KMS-11 (cell line): ENCODE measurements around the gene KLF9.

ENCODE experiments used
- H2AFZ ChIP-seq: fragments of 200-600 bp; sonication (generic); 2 replicates; pipeline ENCODE4 v1.6.1; 2016; ENCODE audit warnings: antibody characterized with exemption, mixed run types, low read depth
- H3K27ac ChIP-seq: fragments of 200-600 bp; sonication (generic); 2 replicates; pipeline ENCODE4 v1.6.1; 2016; ENCODE audit warnings: mild to moderate bottlenecking, mixed run types
- H3K27me3 ChIP-seq: fragments of 200-600 bp; sonication (generic); 2 replicates; pipeline ENCODE4 v1.6.1; 2017; ENCODE audit warnings: mild to moderate bottlenecking, low read depth, mixed run types, moderate library complexity; ENCODE audit not compliant: insufficient read depth
- H3K36me3 ChIP-seq: fragments of 200-600 bp; sonication (generic); 2 replicates; pipeline ENCODE4 v1.6.1; 2017; ENCODE audit warnings: mild to moderate bottlenecking, mixed run types; ENCODE audit not compliant: insufficient read depth
- H3K4me1 ChIP-seq: fragments of 200-600 bp; sonication (generic); 2 replicates; pipeline ENCODE4 v1.6.1; 2016; ENCODE audit warnings: mild to moderate bottlenecking, low read depth, mixed run types; ENCODE audit not compliant: poor library complexity, severe bottlenecking
- H3K4me2 ChIP-seq: fragments of 200-600 bp; sonication (generic); 2 replicates; pipeline ENCODE4 v1.7.0; 2016; ENCODE audit warnings: mild to moderate bottlenecking, mixed run types
- H3K4me3 ChIP-seq: fragments of 200-600 bp; sonication (generic); IDR thresholded peaks from 2 replicates; pipeline ENCODE4 v1.6.1; 2017; ENCODE audit warnings: low read depth, low read length, mixed read lengths; ENCODE audit not compliant: insufficient read depth
- H3K79me2 ChIP-seq: fragments of 200-600 bp; sonication (generic); 2 replicates; pipeline ENCODE4 v1.6.1; 2016; ENCODE audit warnings: low read depth, mixed run types; ENCODE audit not compliant: insufficient read depth
- H3K9ac ChIP-seq: fragments of 200-600 bp; sonication (generic); 2 replicates; pipeline ENCODE4 v1.6.1; 2016; ENCODE audit warnings: mild to moderate bottlenecking, mixed run types
- H4K20me1 ChIP-seq: fragments of 200-600 bp; sonication (generic); 2 replicates; pipeline ENCODE4 v1.6.1; 2016; ENCODE audit warnings: mild to moderate bottlenecking, mixed run types; ENCODE audit not compliant: insufficient read depth
- CTCF ChIP-seq: fragments of 200-600 bp; sonication (generic); conservative IDR thresholded peaks from 2 replicates; pipeline ENCODE4 v1.6.1; 2017; ENCODE audit warnings: low read depth, mild to moderate bottlenecking, antibody characterized with exemption, low read length, moderate library complexity, mixed read lengths

The KLF9 gene

GRCh38 chr9:70422371-70423043 lies 8.1 kb upstream of the KLF9 start:
- no peak overlapping the region for H3K9ac ChIP-seq
- H3K27ac ChIP-seq, result no peak overlapping the region; the same call in 1 of the 2 replicates
- H3K27me3 ChIP-seq, result no peaks in the 10 kb centered on the region
- no peak for TF ChIP-seq CTCF
- H3K36me3 ChIP-seq, result no peaks in the 10 kb centered on the region
- H3K4me3 ChIP-seq, result no peak overlapping the region
- no peak overlapping the region for H3K4me2 ChIP-seq
- H3K79me2 ChIP-seq, result no peaks in the 10 kb centered on the region
- H4K20me1 ChIP-seq, result no peaks in the 10 kb centered on the region
- H2AFZ ChIP-seq, result no peak overlapping the region
- H3K4me1 ChIP-seq, result peaks cover 19% of the 10 kb centered on the region

- no peak for TF ChIP-seq CTCF
- Histone ChIP-seq H2AFZ (peak overlapping the region; percentile 70), H3K4me2 (peak overlapping the region; percentile 99; the same call in 1 of the 2 replicates), H3K9ac (peak overlapping the region; percentile 98; the same call in 1 of the 2 replicates), H3K4me3 (no peak overlapping the region), H3K79me2 (no peaks in the 10 kb centered on the region), H3K36me3 (no peaks in the 10 kb centered on the region), H3K4me1 (peaks cover 29% of the 10 kb centered on the region), H3K27ac (peak overlapping the region; percentile 99), H4K20me1 (no peaks in the 10 kb centered on the region), H3K27me3 (no peaks in the 10 kb centered on the region)
These were observed 7.1 kb upstream of the KLF9 start for GRCh38 chr9:70421272-70422180.

- Histone ChIP-seq H3K36me3 (no peaks in the 10 kb centered on the region), H4K20me1 (no peaks in the 10 kb centered on the region), H3K4me1 (peaks cover 32% of the 10 kb centered on the region), H3K79me2 (no peaks in the 10 kb centered on the region), H2AFZ (peak overlapping the region; percentile 70), H3K27ac (peak overlapping the region; percentile 99), H3K27me3 (no peaks in the 10 kb centered on the region), H3K4me3 (no peak overlapping the region), H3K4me2 (peak overlapping the region; percentile 99), H3K9ac (peak overlapping the region; percentile 98)
- TF ChIP-seq CTCF, result no peak
These were observed 6.2 kb upstream of the KLF9 start for GRCh38 chr9:70420441-70421271.
